Endothelial cell of umbilical vein (primary cell): Measurements from ENCODE around the gene TPST1. TPM values are rescaled to one million over a fixed set of nuclear protein-coding genes. Genes with fewer than 3 reads are reported as not detected.

Experiments
- BruUV-seq: library from RNA; stranded (reverse); fragments of 400-500 nt; replicated peaks from 2 replicates; lab custom pipeline; 2021; lab: Mats Ljungman, UMichigan
- CTCF ChIA-PET: fragments of 300-600, 350-600 bp; sonication (Branson Sonifier 250); formaldehyde crosslinking; loops from one replicate; lab custom pipeline; 2021; ENCODE audit warnings: antibody characterized with exemption, inconsistent platforms; lab: Charles Lee
- POLR2A ChIA-PET: fragments of 300-600, 350-600 bp; sonication (Branson Sonifier 250); formaldehyde crosslinking; loops from one replicate; lab custom pipeline; 2021; ENCODE audit warnings: antibody characterized with exemption, inconsistent platforms; lab: Charles Lee
- DNase-seq: peaks from one replicate; pipeline ENCODE4 v3.0.0-alpha.2; 2011; ENCODE audit warnings: low read depth, low spot score
- FAIRE-seq: peaks from 2 replicates; lab custom pipeline; 2011; peaks lifted over from hg19 to GRCh38; lab: Jason Lieb, UNC
- H2AFZ ChIP-seq: 2 replicates; pipeline ENCODE4 v1.6.0; 2012; ENCODE audit warnings: low read depth, low read length, control low read depth, inconsistent platforms
- H3K27ac ChIP-seq: 2 replicates; pipeline ENCODE4 v1.5.1; 2011; ENCODE audit warnings: low read depth, mild to moderate bottlenecking, control low read depth, low read length, moderate library complexity; ENCODE audit not compliant: insufficient read depth
- H3K27me3 ChIP-seq, 2 experiments: 2 replicates each; pipeline versions ENCODE4 v1.6.0 to v1.6.1; 2011; ENCODE audit warnings: low read length in 2 of 2, mixed read lengths in 1 of 2; ENCODE audit not compliant: control insufficient read depth in 2 of 2, insufficient read depth in 2 of 2
- H3K36me3 ChIP-seq, 2 experiments: 2 replicates in 1 of 2; 3 replicates in 1 of 2; pipeline ENCODE4 v1.5.1; 2011; ENCODE audit warnings: low read length in 2 of 2, mild to moderate bottlenecking in 1 of 2, moderate library complexity in 1 of 2; ENCODE audit not compliant: control insufficient read depth in 2 of 2, insufficient read depth in 2 of 2; ENCODE audit errors: extremely low read depth in 1 of 2
- H3K4me1 ChIP-seq: 3 replicates; pipeline ENCODE4 v1.5.1; 2011; ENCODE audit warnings: mild to moderate bottlenecking, low read length; ENCODE audit not compliant: control insufficient read depth, insufficient read depth; ENCODE audit errors: extremely low read depth
- H3K4me2 ChIP-seq: 2 replicates; pipeline ENCODE4 v1.6.1; 2011; ENCODE audit warnings: low read length, control low read depth, mixed read lengths; ENCODE audit not compliant: insufficient read depth
- H3K4me3 ChIP-seq, 3 experiments: fragments of 200-600 bp in 1 of 3; sonication (generic), shearing (Covaris generic) in 1 of 3; replicated peaks in 1 of 3; 2 replicates each; pipeline ENCODE4 v1.5.1; 2011 to 2016; ENCODE audit warnings: control low read depth in 3 of 3, low read length in 3 of 3, mild to moderate bottlenecking in 2 of 3, inconsistent platforms in 1 of 3, low read depth in 1 of 3, moderate library complexity in 1 of 3; ENCODE audit not compliant: insufficient read depth in 1 of 3
- H3K79me2 ChIP-seq: 2 replicates; pipeline ENCODE4 v1.6.0; 2012; ENCODE audit warnings: low read length, inconsistent platforms; ENCODE audit not compliant: control insufficient read depth, insufficient read depth
- H3K9ac ChIP-seq: replicated peaks from 2 replicates; pipeline ENCODE3; 2011; ENCODE audit warnings: low read length, control low read depth; ENCODE audit not compliant: insufficient read depth; ENCODE audit errors: extremely low read depth
- H3K9me1 ChIP-seq: replicated peaks from 3 replicates; pipeline ENCODE4 v1.6.0; 2011; ENCODE audit warnings: mild to moderate bottlenecking, low read length; ENCODE audit not compliant: control insufficient read depth, insufficient read depth; ENCODE audit errors: extremely low read depth
- H3K9me3 ChIP-seq: replicated peaks from 2 replicates; pipeline ENCODE4 v1.5.1; 2012; ENCODE audit warnings: low read length, inconsistent platforms; ENCODE audit not compliant: control insufficient read depth, insufficient read depth
- H4K20me1 ChIP-seq: replicated peaks from 2 replicates; pipeline ENCODE3; 2011; ENCODE audit warnings: mild to moderate bottlenecking, low read length; ENCODE audit not compliant: control insufficient read depth, insufficient read depth; ENCODE audit errors: extremely low read depth
- CTCF ChIP-seq, 2 donors: IDR thresholded peaks; 1 replicate in 1 of 2; 2 replicates in 1 of 2; pipeline ENCODE4 v1.5.1; 2011; ENCODE audit warnings: low read length in 2 of 2, mild to moderate bottlenecking in 2 of 2, moderate library complexity in 2 of 2, control low read depth in 1 of 2, inconsistent platforms in 1 of 2, low read depth in 1 of 2; ENCODE audit not compliant: insufficient read depth in 1 of 2; ENCODE audit errors: extremely low read depth in 1 of 2
- EZH2 ChIP-seq: IDR thresholded peaks from 2 replicates; pipeline ENCODE4 v1.6.1; 2012; ENCODE audit warnings: borderline replicate concordance, low read depth, mild to moderate bottlenecking, moderate library complexity, low read length, inconsistent platforms; ENCODE audit not compliant: severe bottlenecking
- FOS ChIP-seq: IDR thresholded peaks from 2 replicates; pipeline ENCODE4 v1.6.1; 2011; ENCODE audit warnings: mild to moderate bottlenecking, low read length, moderate library complexity, borderline replicate concordance; ENCODE audit not compliant: insufficient read depth
- GATA2 ChIP-seq: IDR thresholded peaks from 2 replicates; pipeline ENCODE4 v1.7.0; 2011; ENCODE audit warnings: low read depth, mild to moderate bottlenecking, moderate library complexity, mixed read lengths, low read length; ENCODE audit not compliant: insufficient read length, insufficient read depth
- JUN ChIP-seq: IDR thresholded peaks from 2 replicates; pipeline ENCODE4 v1.6.1; 2011; ENCODE audit warnings: borderline replicate concordance, low read depth; ENCODE audit not compliant: insufficient read length, insufficient read depth
- MAX ChIP-seq: IDR thresholded peaks from 2 replicates; pipeline ENCODE4 v1.6.1; 2011; ENCODE audit not compliant: insufficient read depth, insufficient read length
- MYC ChIP-seq: IDR thresholded peaks from one replicate; pipeline ENCODE4 v1.6.1; 2011; ENCODE audit warnings: mild to moderate bottlenecking, low read depth, low read length
- POLR2A ChIP-seq: IDR thresholded peaks from 2 replicates; pipeline ENCODE4 v1.6.1; 2012; ENCODE audit warnings: low read depth, mild to moderate bottlenecking, control low read depth, low read length
- POLR2AphosphoS5 ChIP-seq: IDR thresholded peaks from 2 replicates; pipeline ENCODE4 v1.6.1; 2012; ENCODE audit warnings: low read depth, mild to moderate bottlenecking, control low read depth, low read length, moderate library complexity; ENCODE audit not compliant: insufficient read depth
- dilution Hi-C: fragments of 300-500 bp; cut with MboI; formaldehyde crosslinking; loops from one replicate; pipeline ENCODE4 v1.15.0; 2019; ENCODE audit warnings: low sequenced_read_pairs; ENCODE audit not compliant: extremely low pct_ligation_motif_present
- intact Hi-C: fragments of 100-400 bp; cut with micrococcal nuclease; formaldehyde crosslinking; loops from one replicate; pipeline ENCODE4 v1.10.0; 2022
- polyA plus RNA-seq, 4 experiments: library from polyadenylated mRNA; depleted of rRNA in 3 of 4; stranded (reverse) in 3 of 4; unstranded in 1 of 4; fragments of >200 nt; gene quantifications; 2 replicates each; pipeline versions ENCODE4 v1.2.1 to v1.2.3, GENCODE V29; 2011 to 2012; ENCODE audit warnings: missing spikeins in 1 of 4
- total RNA-seq: library from RNA; stranded (reverse); gene quantifications from 2 replicates; pipeline ENCODE4 v1.2.3, GENCODE V29; 2021

The TPST1 gene
- total and polyA plus RNA-seq, 2 donors (not counting 3 experiments of a cell fraction or from before 2014, with no cell fraction given), result 18.7 to 21.0 TPM

GRCh38 chr7:66272321-66272720 is 67.2 kb downstream of the TPST1 start:
- no peak for FAIRE-seq
- Histone ChIP-seq H3K4me1 (peaks cover under 1% of the 10 kb centered on the region), H3K27ac (no peak overlapping the region), H3K79me2 (no peaks in the 10 kb centered on the region), H3K9me3 (no peaks in the 10 kb centered on the region), H2AFZ (no peak overlapping the region), H4K20me1 (no peaks in the 10 kb centered on the region), H3K9ac (no peak overlapping the region), H3K36me3 (no peaks in the 10 kb centered on the region), H3K4me3 (no peak overlapping the region), H3K27me3 (no peaks in the 10 kb centered on the region), H3K4me2 (no peak overlapping the region), H3K9me1 (no peaks in the 10 kb centered on the region)
- intact Hi-C loops (no loop called here), dilution Hi-C loops (no loop called here)
- TF ChIP-seq POLR2A (no peak), MAX (no peak), GATA2 (no peak), EZH2 (no peak), POLR2AphosphoS5 (no peak), CTCF (IDR thresholded peaks at IDR 0.05; ENCODE audit: extremely low read depth in 1 of 2, insufficient read depth in 1 of 2, low read depth in 1 of 2, low read length in 2 of 2) (no peak), MYC (no peak), JUN (no peak), FOS (no peak)
- CTCF ChIA-PET, result interaction anchor here (1.1 kb wide), 1 partner anchor 11 kb away, joined by 4 read pairs; no protein-coding TSS in a partner anchor
- BruUV-seq, result no TSS peak
- no peak for DNase-seq
- POLR2A ChIA-PET, result no interaction called here
